ENCODE measurements around the gene C1QTNF5.

- TF ChIP-seq CTCF (IDR thresholded peaks at IDR 0.05): no peak
- no peak for TF ChIP-seq POLR2A (IDR thresholded peaks at IDR 0.05)
Measured at GRCh38 chr11:119346605-119347004, 5.9 kb upstream of the C1QTNF5 start, which contains the start of gene MFRP.
